Liver (tissue), 9 donors: ENCODE results near the gene CHAD. TPM values are rescaled to one million over a fixed set of nuclear protein-coding genes. Genes with fewer than 3 reads are reported as not detected.

Source experiments
- DNase-seq: peaks from one replicate; pipeline ENCODE4 v3.0.0-alpha.2; 2017; ENCODE audit warnings: low spot score
- H3K27ac ChIP-seq, 2 donors: one replicate each; pipeline ENCODE4 v1.7.0; 2013; ENCODE audit warnings: inconsistent platforms in 2 of 2, low read length in 2 of 2, control low read depth in 1 of 2, low read depth in 1 of 2, mild to moderate bottlenecking in 1 of 2
- H3K27me3 ChIP-seq, 4 donors: one replicate each; pipeline versions ENCODE4 v1.6.1 to v1.7.0; 2013; ENCODE audit warnings: low read length in 3 of 4, inconsistent platforms in 1 of 4, mild to moderate bottlenecking in 1 of 4, moderate library complexity in 1 of 4; ENCODE audit not compliant: control insufficient read depth in 4 of 4, insufficient read depth in 4 of 4
- H3K36me3 ChIP-seq, 4 donors: one replicate each; pipeline versions ENCODE4 v1.6.1 to v1.7.0; 2013; ENCODE audit warnings: low read length in 3 of 4, mild to moderate bottlenecking in 3 of 4, low read depth in 1 of 4, moderate library complexity in 1 of 4; ENCODE audit not compliant: control insufficient read depth in 4 of 4, insufficient read depth in 3 of 4
- H3K4me1 ChIP-seq, 4 donors: one replicate each; pipeline versions ENCODE4 v1.6.1 to v1.7.0; 2013; ENCODE audit warnings: low read length in 3 of 4, mild to moderate bottlenecking in 3 of 4, moderate library complexity in 1 of 4; ENCODE audit not compliant: control insufficient read depth in 4 of 4, insufficient read depth in 4 of 4
- H3K4me3 ChIP-seq, 3 donors: one replicate each; pipeline versions ENCODE4 v1.6.1 to v1.7.0; 2013; ENCODE audit warnings: low read length in 3 of 3, control low read depth in 1 of 3, low read depth in 1 of 3, mild to moderate bottlenecking in 1 of 3
- H3K9ac ChIP-seq, 2 donors: one replicate each; pipeline ENCODE4 v1.7.0; 2013; ENCODE audit warnings: low read length in 2 of 2, mild to moderate bottlenecking in 2 of 2, moderate library complexity in 2 of 2, control low read depth in 1 of 2, low read depth in 1 of 2
- H3K9me3 ChIP-seq, 4 donors: one replicate each; pipeline versions ENCODE4 v1.6.1 to v1.7.0; 2013; ENCODE audit warnings: low read length in 3 of 4; ENCODE audit not compliant: control insufficient read depth in 4 of 4
- ATF3 ChIP-seq: IDR thresholded peaks from 2 replicates; pipeline ENCODE4 v1.6.1; 2016; ENCODE audit warnings: antibody characterized with exemption
- CTCF ChIP-seq: fragments of 150-350 bp; IDR thresholded peaks from 2 replicates; pipeline ENCODE4 v1.5.1; 2017; ENCODE audit warnings: improper control_type of control experiment, low read depth, low read length; ENCODE audit not compliant: missing input control
- EGR1 ChIP-seq, 2 donors: IDR thresholded peaks; 2 replicates each; pipeline ENCODE4 v1.6.1; 2016 to 2018; ENCODE audit warnings: antibody characterized with exemption in 2 of 2, low read depth in 2 of 2
- FOXA1 ChIP-seq: IDR thresholded peaks from 2 replicates; pipeline ENCODE4 v1.6.1; 2016; ENCODE audit warnings: antibody characterized with exemption
- FOXA2 ChIP-seq: IDR thresholded peaks from 2 replicates; pipeline ENCODE4 v1.6.1; 2016; ENCODE audit warnings: antibody characterized with exemption
- GABPA ChIP-seq, 2 donors: IDR thresholded peaks in 1 of 2; conservative IDR thresholded peaks in 1 of 2; 2 replicates each; pipeline ENCODE4 v1.6.1; 2016; ENCODE audit warnings: antibody characterized with exemption in 2 of 2, mild to moderate bottlenecking in 1 of 2, moderate library complexity in 1 of 2
- HNF4A ChIP-seq, 2 donors: conservative IDR thresholded peaks; 2 replicates each; pipeline ENCODE4 v1.6.1; 2016; ENCODE audit warnings: antibody characterized with exemption in 2 of 2, mild to moderate bottlenecking in 2 of 2
- HNF4G ChIP-seq: IDR thresholded peaks from 2 replicates; pipeline ENCODE4 v1.6.1; 2016; ENCODE audit warnings: antibody characterized with exemption
- JUND ChIP-seq, 2 donors: IDR thresholded peaks; 2 replicates each; pipeline ENCODE4 v1.6.1; 2016; ENCODE audit warnings: antibody characterized with exemption in 2 of 2
- MAX ChIP-seq: IDR thresholded peaks from 2 replicates; pipeline ENCODE4 v1.6.1; 2016; ENCODE audit warnings: antibody characterized with exemption
- NR2F2 ChIP-seq: IDR thresholded peaks from 2 replicates; pipeline ENCODE4 v1.6.1; 2016; ENCODE audit warnings: antibody characterized with exemption
- RAD21 ChIP-seq, 2 donors: IDR thresholded peaks; 2 replicates each; pipeline ENCODE4 v1.6.1; 2016; ENCODE audit warnings: antibody characterized with exemption in 2 of 2, mild to moderate bottlenecking in 2 of 2
- REST ChIP-seq: IDR thresholded peaks from 2 replicates; pipeline ENCODE4 v1.6.1; 2016; ENCODE audit warnings: antibody characterized with exemption, mild to moderate bottlenecking
- RXRA ChIP-seq, 2 donors: IDR thresholded peaks; 2 replicates each; pipeline ENCODE4 v1.6.1; 2017 to 2018; ENCODE audit warnings: antibody characterized with exemption in 2 of 2, mild to moderate bottlenecking in 1 of 2
- SP1 ChIP-seq: IDR thresholded peaks from 2 replicates; pipeline ENCODE4 v1.6.1; 2018; ENCODE audit warnings: antibody characterized with exemption, mild to moderate bottlenecking
- TAF1 ChIP-seq: conservative IDR thresholded peaks from 2 replicates; pipeline ENCODE4 v1.6.1; 2016; ENCODE audit warnings: antibody characterized with exemption, mild to moderate bottlenecking
- YY1 ChIP-seq: IDR thresholded peaks from 2 replicates; pipeline ENCODE4 v1.6.1; 2016; ENCODE audit warnings: antibody characterized with exemption, mild to moderate bottlenecking
- ZBTB33 ChIP-seq: IDR thresholded peaks from 2 replicates; pipeline ENCODE4 v1.6.1; 2016; ENCODE audit warnings: antibody characterized with exemption
- WGBS: extraction: QIAGEN DNeasy Blood & Tissue Kit; methylation state at CpG from one replicate; pipeline ENCODE4 v1.1.7; 2013; 5-methylcytosine and 5-hydroxymethylcytosine counted together
- polyA plus RNA-seq, 2 donors: library from polyadenylated mRNA; stranded (reverse) in 1 of 2; unstranded in 1 of 2; fragments of 200-250 nt in 1 of 2; fragments of >200 nt in 1 of 2; fragmentation: Nextera tagmentation in 1 of 2; extraction: Ambion mirVana in 1 of 2; gene quantifications; one replicate each; pipeline versions ENCODE4 v1.2.1 to v1.2.3, GENCODE V29; 2013 to 2015
- total RNA-seq, 2 donors: library from RNA; depleted of rRNA; stranded (reverse); fragments of >200 nt; gene quantifications; one replicate each; pipeline ENCODE4 v1.2.3, GENCODE V29; 2014
- donor health status: healthy.
- donor health status: healthy.
- donor health status: healthy.
- donor health status: healthy.
- donor health status: healthy.

The CHAD gene
- total and polyA plus RNA-seq, 4 donors, result 0.51 to 3.3 (median 2.3) TPM

GRCh38 chr17:50414808-50415207 is 53.9 kb downstream of the CHAD start:
- Histone ChIP-seq H3K4me1 (peaks cover 0 to 7% (median 3%) of the 10 kb centered on the region in 4 donors), H3K9ac (no peak overlapping the region), H3K36me3 (no peaks in the 10 kb centered on the region), H3K4me3 (no peak overlapping the region), H3K27me3 (no peaks in the 10 kb centered on the region), H3K9me3 (no peaks in the 10 kb centered on the region), H3K27ac (no peak overlapping the region)
- whole genome bisulfite sequencing, result 84% methylated on average over 3 of the region's 3 CpGs
- DNase-seq, result no peak
- TF ChIP-seq EGR1 (IDR thresholded peaks at IDR 0.05; ENCODE audit: low read depth in 2 of 2) (no peak), NR2F2 (no peak), MAX (no peak), RAD21 (IDR thresholded peaks at IDR 0.05) (no peak), CTCF (no peak), RXRA (IDR thresholded peaks at IDR 0.05) (no peak), GABPA (IDR thresholded peaks at IDR 0.05 in 1 of 2, conservative IDR thresholded peaks at IDR 0.05 in 1 of 2) (no peak), REST (no peak), ZBTB33 (no peak), SP1 (no peak), TAF1 (no peak), FOXA1 (no peak), FOXA2 (no peak), HNF4G (no peak), JUND (IDR thresholded peaks at IDR 0.05) (no peak), HNF4A (conservative IDR thresholded peaks at IDR 0.05) (no peak), YY1 (no peak), ATF3 (no peak)

Other genes with a start within 250 kb of the CHAD start
- 1 to 10 TPM in 1 of 2 donors, under 1 TPM in 1; 0.05 to 2.8 TPM for gene TMEM92, start 194.4 kb downstream of the CHAD start, total RNA-seq
- gene TMEM92, start 194.4 kb downstream of the CHAD start, polyA plus RNA-seq, result 10 to 100 TPM in 1 of 2 donors, 1 to 10 TPM in 1; 5.3 to 17.9 TPM
- 10 to 100 TPM; 10.7 to 11.3 TPM for gene XYLT2, start 122.8 kb downstream of the CHAD start, total RNA-seq
- 1 to 10 TPM; 5.3 to 5.7 TPM for gene XYLT2, start 122.8 kb downstream of the CHAD start, polyA plus RNA-seq
- gene MRPL27, start 95.7 kb downstream of the CHAD start, total RNA-seq, result 10 to 100 TPM; 25.9 to 36.9 TPM
- gene MRPL27, start 95.7 kb downstream of the CHAD start, polyA plus RNA-seq, result 10 to 100 TPM; 70.2 to 87.1 TPM
- 1 to 10 TPM in 1 of 2 donors, under 1 TPM in 1; 0.08 to 3.4 TPM for gene EME1, start 95.7 kb downstream of the CHAD start, total RNA-seq
- under 1 TPM; 0.26 to 0.43 TPM for gene EME1, start 95.7 kb downstream of the CHAD start, polyA plus RNA-seq
- gene LRRC59, start 71.4 kb downstream of the CHAD start, total RNA-seq, result 100 to 1,000 TPM in 1 of 2 donors, 10 to 100 TPM in 1; 58.2 to 136 TPM
- gene LRRC59, start 71.4 kb downstream of the CHAD start, polyA plus RNA-seq, result 10 to 100 TPM; 21.4 to 93.1 TPM
- gene ACSF2, start 42.7 kb downstream of the CHAD start, total RNA-seq, result 10 to 100 TPM; 18.9 to 34.3 TPM
- 10 to 100 TPM; 20.0 to 22.2 TPM for gene ACSF2, start 42.7 kb downstream of the CHAD start, polyA plus RNA-seq
- gene RSAD1, start 10.0 kb upstream of the CHAD start, total RNA-seq, result 10 to 100 TPM; 10.8 to 22.7 TPM
- gene RSAD1, start 10.0 kb upstream of the CHAD start, polyA plus RNA-seq, result 10 to 100 TPM; 18.2 to 18.9 TPM
- gene MYCBPAP, start 39.6 kb upstream of the CHAD start, total RNA-seq, result under 1 TPM; 0.23 to 0.25 TPM
- gene MYCBPAP, start 39.6 kb upstream of the CHAD start, polyA plus RNA-seq, result not detected
- under 1 TPM; 0.33 to 0.51 TPM for gene EPN3, start 63.9 kb upstream of the CHAD start, total RNA-seq
- under 1 TPM in 1 of 2 donors, not detected in 1; 0.06 TPM for gene EPN3, start 63.9 kb upstream of the CHAD start, polyA plus RNA-seq
- 10 to 100 TPM; 15.6 to 16.4 TPM for gene SPATA20, start 78.3 kb upstream of the CHAD start, total RNA-seq
- 10 to 100 TPM; 22.7 to 42.4 TPM for gene SPATA20, start 78.3 kb upstream of the CHAD start, polyA plus RNA-seq
- gene CACNA1G, start 91.8 kb upstream of the CHAD start, total RNA-seq, result under 1 TPM; under 0.01 to 0.14 TPM
- gene CACNA1G, start 91.8 kb upstream of the CHAD start, polyA plus RNA-seq, result under 1 TPM in 1 of 2 donors, not detected in 1; 0.01 TPM
- 100 to 1,000 TPM in 1 of 2 donors, 10 to 100 TPM in 1; 10.5 to 197 TPM for gene ABCC3, start 166.0 kb upstream of the CHAD start, total RNA-seq
- 10 to 100 TPM; 66.7 to 94.3 TPM for gene ABCC3, start 166.0 kb upstream of the CHAD start, polyA plus RNA-seq
- gene ANKRD40, start 239.0 kb upstream of the CHAD start, total RNA-seq, result 10 to 100 TPM; 10.1 to 15.1 TPM
- gene ANKRD40, start 239.0 kb upstream of the CHAD start, polyA plus RNA-seq, result 1 to 10 TPM; 6.2 to 9.3 TPM